Left ventricle myocardium superior (tissue), 1 donor: ENCODE measurements around the gene CASS4. TPM values are rescaled to one million over a fixed set of nuclear protein-coding genes. Genes with fewer than 3 reads are reported as not detected.
"Not testable (repeated sequence)": the region's sequence is repeated elsewhere in the genome, so short reads cannot be mapped to it uniquely, and the experiment has no call there.

Experiments used
- ATAC-seq: fragments of 200-7000 bp; cut with Tn5 transposase; one replicate; pipeline ENCODE4 v1.9.1; 2020; ENCODE audit warnings: mild to moderate bottlenecking, moderate library complexity
- DNase-seq: peaks from one replicate; pipeline ENCODE4 v3.0.0-alpha.2; 2020
- intact Hi-C: fragments of 100-400 bp; cut with micrococcal nuclease; formaldehyde crosslinking; loops from one replicate; pipeline ENCODE4 v1.11.0; 2022
- long read RNA-seq: library from polyadenylated mRNA; unstranded; transcript quantifications from one replicate; pipeline ENCODE4 v2.0.0, GENCODE V29; 2021
- total RNA-seq: library from RNA; stranded (reverse); fragmentation: NEBNext Ultra II Directional; extraction: Animal tissue kit (Norgen Biotek cat#: 25700); gene quantifications from one replicate; pipeline ENCODE4 v1.2.1, GENCODE V29; 2021
- donor health status: DM: no; HTN: yes; CAD: no; lungs with severe emphysema.

The CASS4 gene, protein sequence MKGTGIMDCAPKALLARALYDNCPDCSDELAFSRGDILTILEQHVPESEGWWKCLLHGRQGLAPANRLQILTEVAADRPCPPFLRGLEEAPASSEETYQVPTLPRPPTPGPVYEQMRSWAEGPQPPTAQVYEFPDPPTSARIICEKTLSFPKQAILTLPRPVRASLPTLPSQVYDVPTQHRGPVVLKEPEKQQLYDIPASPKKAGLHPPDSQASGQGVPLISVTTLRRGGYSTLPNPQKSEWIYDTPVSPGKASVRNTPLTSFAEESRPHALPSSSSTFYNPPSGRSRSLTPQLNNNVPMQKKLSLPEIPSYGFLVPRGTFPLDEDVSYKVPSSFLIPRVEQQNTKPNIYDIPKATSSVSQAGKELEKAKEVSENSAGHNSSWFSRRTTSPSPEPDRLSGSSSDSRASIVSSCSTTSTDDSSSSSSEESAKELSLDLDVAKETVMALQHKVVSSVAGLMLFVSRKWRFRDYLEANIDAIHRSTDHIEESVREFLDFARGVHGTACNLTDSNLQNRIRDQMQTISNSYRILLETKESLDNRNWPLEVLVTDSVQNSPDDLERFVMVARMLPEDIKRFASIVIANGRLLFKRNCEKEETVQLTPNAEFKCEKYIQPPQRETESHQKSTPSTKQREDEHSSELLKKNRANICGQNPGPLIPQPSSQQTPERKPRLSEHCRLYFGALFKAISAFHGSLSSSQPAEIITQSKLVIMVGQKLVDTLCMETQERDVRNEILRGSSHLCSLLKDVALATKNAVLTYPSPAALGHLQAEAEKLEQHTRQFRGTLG
- total RNA-seq, result 0.55 TPM
- long read RNA-seq, result 0 reads

DNA sequence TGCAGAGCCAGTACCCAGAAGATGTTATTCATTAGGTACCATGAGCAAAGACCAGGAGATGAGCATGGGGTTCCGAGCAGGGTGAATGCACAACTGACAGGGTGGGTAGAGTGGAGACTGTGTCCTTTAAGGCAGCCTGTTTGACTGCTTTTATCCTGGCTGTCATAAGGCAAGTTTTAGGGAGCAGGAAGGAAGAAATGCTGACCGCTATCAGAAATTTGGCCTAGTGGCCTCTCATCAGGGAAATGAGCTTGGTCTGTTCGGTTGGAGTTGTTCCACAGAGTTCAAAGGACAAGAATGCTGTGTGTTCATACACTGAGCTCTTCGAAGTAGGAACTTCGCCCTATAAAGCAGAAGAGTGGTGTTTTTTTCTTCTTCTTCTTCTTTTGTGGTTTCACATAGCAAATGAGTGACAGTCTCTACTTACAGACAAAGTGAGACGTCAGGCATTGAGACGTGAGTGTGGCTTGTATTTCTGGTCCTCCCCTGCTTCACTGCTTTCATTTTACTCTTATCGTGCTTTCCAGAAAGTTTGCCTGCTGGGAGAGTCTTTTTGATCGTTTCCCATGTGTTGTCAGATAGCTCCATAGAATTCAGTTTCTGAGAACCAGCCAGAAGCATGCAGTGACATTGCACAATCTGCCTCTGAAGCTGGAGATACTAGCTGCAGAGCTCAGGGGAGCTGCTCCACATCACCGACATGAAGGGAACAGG lies at the start of gene CASS4:
TSS of gene CASS4 (plus strand) at position 502 of the 714 bp plus-strand sequence. CDS start at position 701, 199 bp downstream.
- DNase-seq (no peak), ATAC-seq (peak; percentile 79)
- intact Hi-C loops, result no loop called here

DNA sequence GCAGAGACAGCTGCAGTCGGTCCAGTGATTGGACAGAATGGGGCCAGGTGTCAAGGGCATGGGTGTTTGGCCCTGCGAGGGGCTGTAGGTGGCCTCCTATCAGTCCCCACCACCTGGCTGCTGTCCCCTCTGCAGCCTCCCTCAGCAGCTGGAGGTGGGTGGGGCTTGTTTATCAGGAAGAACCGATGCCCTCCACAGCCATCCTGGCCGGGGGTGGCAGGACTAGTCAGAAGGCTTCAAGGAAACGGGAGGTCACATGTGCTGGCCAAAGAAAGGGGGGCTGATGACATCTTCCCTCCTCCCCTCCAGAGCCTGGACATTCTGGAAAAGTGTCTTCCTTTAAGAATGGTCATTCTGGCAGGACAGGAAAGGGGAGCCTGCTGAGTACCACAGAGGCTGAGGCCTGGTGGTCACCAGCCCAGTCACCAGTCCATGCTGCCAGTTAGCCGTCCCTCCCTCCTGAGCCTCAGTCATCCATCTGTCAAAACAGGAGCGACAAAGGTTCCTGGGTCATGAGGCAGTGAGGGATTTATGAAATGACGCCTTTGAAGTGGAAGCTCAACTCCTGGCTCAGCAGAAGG lies 49.1 kb upstream of the CASS4 start:
- DNase-seq (no peak), ATAC-seq (no peak)
- intact Hi-C loops, result no loop called here

DNA sequence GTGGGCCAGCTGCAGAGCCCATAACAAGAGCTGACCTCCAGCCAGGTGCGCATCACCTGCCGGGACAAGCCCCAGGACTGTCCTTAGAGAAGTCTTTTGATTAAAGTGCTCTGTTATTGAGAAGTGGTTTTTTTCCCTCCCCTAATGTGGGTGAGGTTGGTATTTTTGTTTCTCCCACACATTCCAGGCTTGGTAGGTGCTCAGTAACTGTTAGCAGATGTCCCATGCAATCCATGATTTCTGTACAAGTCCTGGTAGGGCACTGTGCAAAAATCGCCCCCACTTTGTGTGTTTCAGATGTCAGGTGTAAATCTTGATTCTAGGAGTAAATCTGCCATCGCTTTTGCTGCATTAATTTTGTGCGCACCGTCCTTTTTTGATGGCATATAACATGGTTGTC lies 48.6 kb upstream of the CASS4 start:
- ATAC-seq (no peak), DNase-seq (no peak)
- intact Hi-C loops, result no loop called here

DNA sequence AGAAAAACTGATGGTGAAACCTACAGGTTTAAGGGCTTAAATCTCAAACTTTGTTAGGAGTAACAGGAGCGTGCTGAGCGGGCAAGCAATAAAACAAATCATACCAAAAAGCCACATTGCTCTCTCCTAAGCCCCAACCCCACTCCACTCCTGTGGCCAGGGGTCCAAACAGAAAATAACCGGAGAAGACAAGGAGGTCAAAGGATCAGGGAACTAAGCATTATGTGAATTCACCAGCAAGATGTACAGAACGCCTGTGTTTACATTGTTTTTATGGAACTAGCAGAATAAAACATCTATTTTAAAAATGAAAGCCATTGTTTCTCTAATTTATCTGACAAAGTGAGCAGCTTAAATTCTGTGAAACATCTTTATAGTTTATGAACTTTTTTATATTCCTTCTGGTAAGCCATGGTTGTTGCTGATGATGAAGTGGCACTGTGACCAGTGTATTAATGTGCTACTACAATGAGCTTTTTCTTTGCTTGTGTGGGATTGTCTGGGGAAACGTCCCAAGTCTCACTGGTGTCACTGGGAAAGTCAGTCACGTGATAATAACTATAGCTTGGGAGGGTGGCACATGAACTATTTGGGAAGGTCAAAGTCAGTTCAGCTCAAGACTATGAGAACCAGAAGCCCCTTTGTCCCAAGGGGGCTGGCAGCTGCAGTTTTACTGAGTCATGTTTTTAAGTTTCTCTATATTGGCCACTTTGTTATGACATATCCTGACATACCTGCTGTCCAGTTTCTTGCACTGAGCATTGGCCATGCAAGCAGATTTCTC lies 43.5 kb upstream of the CASS4 start:
- intact Hi-C loops, result no loop called here
- DNase-seq, result no peak
- no peak for ATAC-seq

DNA sequence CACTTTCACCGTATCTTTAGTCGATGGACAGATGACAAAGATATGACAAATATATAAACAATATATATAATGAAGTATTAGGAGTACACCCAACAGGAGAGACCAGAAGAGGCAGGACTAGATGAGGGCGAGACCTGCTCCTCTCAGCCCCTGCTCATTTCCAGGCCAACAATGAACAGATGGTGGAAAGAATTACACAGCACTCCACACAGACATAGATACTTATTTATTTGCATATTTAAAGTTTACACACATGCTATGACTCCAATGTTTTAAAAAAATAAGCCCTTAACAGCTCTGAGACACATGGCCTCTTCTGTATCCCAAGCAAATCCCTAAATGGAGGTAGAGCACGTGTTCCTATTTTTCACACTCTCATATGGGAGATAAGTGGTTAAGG lies 42.9 kb upstream of the CASS4 start:
- DNase-seq (no peak), ATAC-seq (no peak)
- intact Hi-C loops, result no loop called here

DNA sequence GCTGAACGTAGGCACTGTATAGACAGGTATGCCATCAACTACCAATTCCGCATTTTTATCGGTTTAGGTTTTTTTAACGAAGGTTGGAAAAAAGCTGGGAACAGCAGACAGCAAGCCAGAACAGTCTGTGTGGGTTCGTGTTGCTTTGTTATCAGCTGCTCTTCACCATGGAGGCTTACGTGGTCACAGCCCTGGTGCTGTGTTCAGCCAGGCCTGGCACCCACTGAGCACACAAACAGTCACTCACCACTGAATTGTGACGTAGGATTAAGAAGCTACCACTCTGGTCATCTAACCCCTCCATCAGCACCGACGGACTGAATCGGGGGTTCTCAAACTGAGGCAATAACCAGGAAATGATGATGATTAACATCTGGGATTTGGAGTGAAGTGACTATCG lies 40.1 kb upstream of the CASS4 start:
- peak; percentile 66 for ATAC-seq
- intact Hi-C loops, result no loop called here
- no peak for DNase-seq

DNA sequence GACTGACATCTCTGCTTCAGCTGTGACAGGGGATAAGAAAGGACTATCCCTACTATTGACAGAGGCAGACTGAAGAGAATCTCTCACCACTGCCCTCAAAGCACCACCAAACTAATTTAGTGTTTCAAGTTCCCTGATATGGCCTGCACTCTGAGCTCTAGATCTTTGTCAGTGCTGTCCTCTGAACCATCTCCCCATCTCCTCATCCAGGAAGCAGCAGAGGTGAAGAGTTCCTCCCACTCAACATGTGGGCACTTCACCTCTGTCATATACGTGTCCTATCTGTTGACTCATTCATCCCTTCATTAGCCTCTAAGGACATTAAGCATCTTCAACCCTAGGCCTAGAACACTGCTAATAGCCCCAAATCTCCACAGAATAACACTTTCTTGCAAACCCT lies 39.2 kb upstream of the CASS4 start:
- DNase-seq (no peak), ATAC-seq (no peak)
- intact Hi-C loops, result no loop called here

DNA sequence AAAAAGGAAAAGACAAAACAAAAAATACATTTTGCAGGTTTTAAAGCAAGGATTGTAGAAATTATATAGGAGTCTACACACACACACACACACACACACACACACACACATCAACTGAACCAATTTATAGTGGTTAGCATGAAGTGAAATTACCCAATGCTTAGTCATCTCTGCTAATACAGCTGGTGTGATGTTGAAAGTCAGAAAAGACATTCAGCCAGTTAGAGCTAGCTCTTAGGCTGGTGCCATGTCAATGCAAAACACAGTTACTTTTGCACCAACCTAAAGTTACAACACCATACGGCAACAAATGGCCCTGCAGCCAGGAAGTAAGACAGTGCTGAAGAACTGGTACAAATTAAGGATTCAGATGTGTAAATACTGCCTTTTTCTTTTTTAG lies 38.1 kb upstream of the CASS4 start:
- no peak for DNase-seq
- ATAC-seq, result no peak
- intact Hi-C loops, result no loop called here

DNA sequence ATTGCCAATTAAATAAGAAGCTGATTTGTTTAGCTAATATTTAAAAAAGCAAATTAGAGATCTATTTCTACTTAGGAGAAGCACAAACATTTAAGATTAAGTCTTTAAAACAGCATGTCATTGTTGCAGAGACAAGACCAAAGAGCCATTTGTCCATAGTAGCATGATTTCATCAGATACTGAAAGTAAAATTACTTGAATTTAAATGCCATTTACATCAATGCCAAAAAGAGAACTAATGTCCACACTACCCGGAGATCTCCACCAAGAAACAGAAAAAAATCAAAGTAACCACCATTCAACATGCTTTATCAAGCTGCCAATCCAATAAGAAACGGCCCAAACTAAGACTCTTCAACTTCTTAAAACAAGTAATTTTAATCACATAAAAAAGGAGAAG lies 35.7 kb upstream of the CASS4 start:
- intact Hi-C loops, result no loop called here
- no peak for DNase-seq
- no peak for ATAC-seq

DNA sequence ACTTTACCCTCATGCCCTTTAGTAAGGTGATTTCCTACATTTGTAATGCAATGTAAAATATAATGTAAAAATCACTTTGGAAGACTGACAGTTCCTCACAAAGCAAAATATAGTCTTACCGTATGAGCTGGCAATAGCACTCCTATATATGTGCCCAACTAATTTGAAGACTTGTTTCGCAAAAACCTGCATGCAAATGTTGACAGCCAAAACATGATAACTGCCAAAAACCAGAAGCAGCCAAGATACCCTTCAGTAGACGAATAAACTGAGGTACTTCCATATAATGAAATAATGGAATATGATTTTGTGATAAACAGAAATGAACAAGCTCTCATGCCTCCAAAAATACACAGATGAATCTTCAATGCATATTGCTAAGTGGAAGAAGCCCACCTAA lies 33.7 kb upstream of the CASS4 start:
- ATAC-seq (no peak), DNase-seq (no peak)
- intact Hi-C loops, result no loop called here

DNA sequence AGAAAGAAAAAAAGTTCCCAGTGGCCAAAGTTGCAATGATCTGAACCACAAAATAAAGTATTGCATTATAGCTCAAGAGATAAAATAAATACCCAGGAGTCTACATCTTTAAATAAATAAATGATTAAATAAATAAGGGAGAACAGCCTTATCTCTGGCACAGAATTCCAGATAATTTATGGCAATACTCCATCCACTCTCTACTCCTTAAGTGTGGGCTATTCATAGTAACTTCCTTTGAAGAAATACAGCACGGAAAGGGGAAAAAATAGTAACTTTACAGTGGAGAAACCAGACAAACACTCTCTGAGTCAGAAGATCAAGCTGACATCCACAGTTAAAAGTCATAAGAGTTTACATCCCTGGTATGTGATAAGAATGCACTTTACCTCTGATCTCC lies 31.7 kb upstream of the CASS4 start:
- DNase-seq, result no peak
- intact Hi-C loops, result no loop called here
- no peak for ATAC-seq

DNA sequence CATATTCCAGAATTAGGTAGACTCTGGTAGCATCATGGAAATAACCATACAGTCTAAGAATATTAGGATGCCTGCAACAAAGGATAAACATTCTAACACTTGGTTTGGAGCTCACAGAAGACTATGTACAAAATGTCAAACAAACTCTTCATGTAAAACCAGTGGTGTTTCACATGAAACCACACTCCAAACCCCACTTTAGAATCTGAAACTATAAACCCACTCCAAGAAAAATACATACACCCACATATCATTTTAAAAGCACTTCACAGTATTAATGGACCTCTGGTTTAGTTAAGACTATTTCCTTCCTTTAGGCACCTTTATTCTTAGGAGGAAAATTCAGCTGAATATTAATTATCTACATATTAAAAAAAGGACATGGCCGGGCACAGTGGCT lies 30.6 kb upstream of the CASS4 start:
- intact Hi-C loops, result no loop called here
- DNase-seq (no peak), ATAC-seq (no peak)

DNA sequence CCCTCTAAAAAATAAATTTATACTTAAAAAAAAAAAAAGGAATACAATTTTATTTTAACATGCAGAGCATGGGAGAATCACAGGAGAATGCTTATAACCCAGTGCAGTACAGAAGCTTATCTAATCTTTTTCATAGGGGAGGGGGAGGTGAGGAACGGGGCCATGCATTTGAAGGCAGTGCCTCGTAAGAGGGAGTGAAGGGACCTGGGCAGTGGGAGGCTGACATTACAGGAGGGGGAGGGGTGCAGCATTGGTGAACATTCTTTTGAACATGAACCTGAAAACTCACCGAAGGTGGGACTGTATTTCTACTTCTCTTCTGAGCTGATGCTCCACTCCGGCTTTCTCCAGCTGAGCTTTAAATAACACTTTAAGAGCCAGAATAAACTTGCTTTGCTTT lies 29.4 kb upstream of the CASS4 start:
- ATAC-seq, result no peak
- no peak for DNase-seq
- intact Hi-C loops, result no loop called here

DNA sequence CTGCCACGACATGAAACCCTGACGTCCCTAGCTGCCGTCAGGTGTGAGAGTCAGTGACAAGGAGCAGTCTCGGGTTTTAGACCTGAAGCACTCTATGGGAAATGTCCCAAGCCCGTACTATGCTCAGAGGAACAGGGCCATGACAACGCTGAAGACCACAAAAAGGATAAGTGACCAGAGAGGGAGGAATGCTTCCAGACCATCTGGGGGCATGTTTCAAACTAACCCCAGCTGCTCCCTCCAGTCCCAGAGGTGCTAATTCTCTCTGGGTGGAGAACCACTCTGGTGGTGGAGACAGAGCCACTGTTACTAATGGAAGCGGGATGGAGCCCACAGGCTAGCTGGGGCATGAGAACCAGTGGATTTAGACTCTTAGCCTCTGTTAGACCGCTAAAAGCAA lies 28.7 kb upstream of the CASS4 start:
- no peak for DNase-seq
- intact Hi-C loops, result no loop called here
- ATAC-seq, result no peak

DNA sequence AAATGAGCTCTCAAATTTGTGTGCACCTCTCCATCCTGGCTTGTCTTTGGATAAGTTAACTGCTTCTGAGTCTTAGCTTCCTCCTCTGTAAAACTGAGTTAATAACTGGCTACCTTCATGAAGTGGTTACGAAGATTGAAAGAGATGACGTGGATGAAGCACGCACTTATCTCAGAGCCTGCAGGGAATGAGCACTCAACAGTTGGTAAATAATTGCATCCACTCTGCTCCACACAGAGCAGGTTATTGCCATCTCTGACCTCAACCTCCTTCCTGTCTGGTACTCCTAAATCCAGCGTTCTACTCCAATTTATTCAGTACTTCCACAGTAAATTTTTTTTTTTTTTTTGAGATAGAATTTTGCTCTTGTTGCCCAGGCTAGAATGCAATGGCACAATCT lies 26.9 kb upstream of the CASS4 start:
- no peak for DNase-seq
- intact Hi-C loops, result no loop called here

DNA sequence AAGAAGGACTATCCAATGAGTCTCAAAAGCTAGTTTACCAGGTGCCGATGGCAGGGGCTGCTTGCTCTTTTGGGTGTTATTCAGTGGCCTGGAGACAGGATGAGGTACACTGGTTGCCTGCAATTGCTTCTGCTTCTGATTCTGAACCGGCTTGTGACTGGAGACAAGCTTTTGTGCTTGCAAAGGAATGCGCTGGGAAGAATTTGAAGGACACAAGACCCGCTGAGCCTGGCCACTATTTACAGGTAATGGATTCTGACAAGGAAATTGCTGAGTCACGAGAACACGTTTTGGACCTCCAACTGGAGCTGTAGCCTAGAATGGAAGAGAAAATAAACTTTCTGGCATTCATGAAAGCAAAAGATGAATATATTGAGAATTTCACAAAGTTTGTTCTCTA lies 25.8 kb upstream of the CASS4 start:
- no peak for DNase-seq
- intact Hi-C loops, result no loop called here
- ATAC-seq, result no peak

More for the DNA sequence above, 26.9 kb upstream of the CASS4 start:
- ATAC-seq, result no peak

DNA sequence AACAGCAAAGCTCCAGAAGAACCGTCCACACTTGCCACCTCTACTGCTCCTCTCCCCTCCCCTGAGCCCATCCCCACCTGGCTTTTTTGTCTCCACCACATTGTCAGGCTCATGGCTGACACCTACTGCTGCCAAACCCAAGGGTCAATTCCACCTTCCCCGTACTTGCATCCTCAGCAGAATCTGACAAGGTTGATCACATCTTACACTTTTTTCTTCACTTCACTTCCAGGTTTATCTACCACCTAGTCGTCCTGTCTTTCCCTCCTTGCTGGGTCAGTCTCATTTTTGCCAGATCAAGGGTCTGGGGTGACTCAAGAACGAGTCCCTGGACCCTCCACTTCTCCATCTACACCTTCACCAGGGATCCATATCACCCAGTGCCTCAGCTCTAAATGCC lies 23.2 kb upstream of the CASS4 start:
- no peak for ATAC-seq
- intact Hi-C loops, result no loop called here

DNA sequence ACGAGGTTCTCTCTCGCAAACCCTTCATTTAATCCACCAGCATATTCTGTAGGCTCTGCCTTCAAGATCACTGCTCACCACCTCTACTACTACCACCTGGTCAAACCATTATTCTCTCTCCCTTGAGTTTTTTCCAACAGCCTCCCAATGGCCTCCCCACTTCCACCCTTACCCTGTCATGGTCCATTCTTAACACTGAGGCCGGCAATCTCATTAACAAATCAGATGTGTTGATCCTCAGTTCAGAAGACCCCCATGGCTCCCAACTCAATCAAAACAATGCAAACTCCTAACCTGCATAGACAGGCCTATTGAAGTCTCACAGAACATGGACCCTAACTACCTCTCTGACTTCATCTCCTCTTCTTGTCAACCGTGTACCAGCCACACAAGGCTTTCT lies 22.3 kb upstream of the CASS4 start:
- ATAC-seq (no peak), DNase-seq (no peak)
- intact Hi-C loops, result no loop called here

More for the DNA sequence above, 23.2 kb upstream of the CASS4 start:
- DNase-seq, result no peak

DNA sequence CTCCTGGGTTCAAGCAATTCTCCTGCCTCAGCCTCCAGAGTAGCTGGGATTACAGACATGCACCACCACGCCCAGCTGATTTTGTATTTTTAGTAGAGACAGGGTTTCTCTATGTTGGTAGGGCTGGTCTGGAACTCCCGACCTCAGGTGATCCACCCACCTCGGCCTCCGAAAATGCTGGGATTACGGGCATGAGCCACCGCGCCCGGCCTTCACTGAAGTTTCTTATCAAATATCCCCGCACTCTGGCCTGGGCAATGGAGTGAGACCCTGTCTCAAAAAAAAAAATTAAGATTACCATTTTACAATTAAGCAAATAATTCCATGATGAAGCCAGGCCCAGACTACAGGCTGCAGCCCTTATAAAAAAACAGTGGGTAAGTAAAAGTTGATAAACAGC lies 21.7 kb upstream of the CASS4 start:
- intact Hi-C loops, DNase-seq, ATAC-seq: not testable (repeated sequence)
